Calu3 (cell line): Measurements from ENCODE around the gene GNAS. TPM values are rescaled to one million over a fixed set of nuclear protein-coding genes. Genes with fewer than 3 reads are reported as not detected.
A peak's percentile ranks its signal among the peaks of the same experiment; 100 is the strongest.

Experiments
- BruUV-seq: library from RNA; stranded (reverse); fragments of 400-500 nt; replicated peaks from 2 replicates; lab custom pipeline; 2021; lab: Mats Ljungman, UMichigan
- CTCF ChIA-PET: fragments of 300-600 bp; sonication (Branson Sonifier 250); formaldehyde crosslinking; loops from one replicate; lab custom pipeline; 2022; ENCODE audit warnings: antibody characterized with exemption; lab: Charles Lee
- DNase-seq: peaks from one replicate; pipeline ENCODE4 v3.0.0; 2022
- H3K27ac Mint-ChIP-seq: one replicate; pipeline ENCODE4 v1.8.0; 2022; ENCODE audit warnings: mixed read lengths; ENCODE audit not compliant: unreplicated experiment
- H3K27me3 Mint-ChIP-seq: one replicate; pipeline ENCODE4 v1.8.0; 2022; ENCODE audit warnings: mixed read lengths; ENCODE audit not compliant: unreplicated experiment
- H3K36me3 Mint-ChIP-seq: one replicate; pipeline ENCODE4 v1.8.0; 2022; ENCODE audit warnings: mild to moderate bottlenecking, moderate library complexity, mixed read lengths; ENCODE audit not compliant: insufficient read depth, unreplicated experiment
- H3K4me1 Mint-ChIP-seq: one replicate; pipeline ENCODE4 v1.8.0; 2022; ENCODE audit warnings: mild to moderate bottlenecking, low read depth, mixed read lengths; ENCODE audit not compliant: unreplicated experiment
- H3K4me3 Mint-ChIP-seq: one replicate; pipeline ENCODE4 v1.8.0; 2022; ENCODE audit warnings: mild to moderate bottlenecking, low read depth, moderate library complexity, mixed read lengths; ENCODE audit not compliant: unreplicated experiment
- H3K9me3 Mint-ChIP-seq: one replicate; pipeline ENCODE4 v1.8.0; 2022; ENCODE audit warnings: low read depth, mixed read lengths; ENCODE audit not compliant: unreplicated experiment
- CTCF ChIP-seq: fragments of 200-600 bp; IDR thresholded peaks from one replicate; pipeline ENCODE4 v1.8.0; 2022; ENCODE audit warnings: antibody characterized with exemption; ENCODE audit not compliant: unreplicated experiment
- intact Hi-C: fragments of 100-400 bp; cut with micrococcal nuclease; formaldehyde crosslinking; loops from one replicate; pipeline ENCODE4 v1.10.0; 2022; ENCODE audit not compliant: unreplicated experiment
- total RNA-seq: library from RNA; stranded (reverse); gene quantifications from 2 replicates; pipeline ENCODE4 v1.2.3, GENCODE V29; 2022

The GNAS gene
- total RNA-seq, 1 experiment from 2014 or later = 1,410 TPM

- DNase-seq = no peak
- CTCF ChIA-PET = no interaction called here
- intact Hi-C loops = loop anchor here (2.0 kb wide), 1 partner anchor 133 kb away; no protein-coding TSS in a partner anchor
- Mint-ChIP-seq H3K9me3 (no peaks in the 10 kb centered on the region), H3K27me3 (no peaks in the 10 kb centered on the region), H3K36me3 (peaks cover 94% of the 10 kb centered on the region), H3K4me3 (peak overlapping the region; percentile 88), H3K4me1 (peaks cover 51% of the 10 kb centered on the region), H3K27ac (peak overlapping the region; percentile 96)
- no peak for TF ChIP-seq CTCF
- no TSS peak for BruUV-seq
These were observed 43.1 kb downstream of the GNAS start for GRCh38 chr20:58895448-58896180.

GRCh38 chr20:58896820-58897219 lies 44.3 kb downstream of the GNAS start:
- BruUV-seq = no TSS peak
- no peak for TF ChIP-seq CTCF
- Mint-ChIP-seq H3K9me3 (no peaks in the 10 kb centered on the region), H3K27ac (no peak overlapping the region), H3K36me3 (peaks cover 84% of the 10 kb centered on the region), H3K27me3 (no peaks in the 10 kb centered on the region), H3K4me3 (no peak overlapping the region), H3K4me1 (peaks cover 56% of the 10 kb centered on the region)
- intact Hi-C loops = no loop called here
- CTCF ChIA-PET = interaction anchor here (0.9 kb wide), 1 partner anchor 11 kb away, joined by 3 read pairs; no protein-coding TSS in a partner anchor
- no peak for DNase-seq

GRCh38 chr20:58897488-58897887 lies 45.0 kb downstream of the GNAS start:
- Mint-ChIP-seq H3K36me3 (peaks cover 78% of the 10 kb centered on the region), H3K27me3 (no peaks in the 10 kb centered on the region), H3K9me3 (no peaks in the 10 kb centered on the region), H3K27ac (peak overlapping the region; percentile 22), H3K4me1 (peaks cover 61% of the 10 kb centered on the region), H3K4me3 (no peak overlapping the region)
- no TSS peak for BruUV-seq
- no peak for TF ChIP-seq CTCF
- intact Hi-C loops = no loop called here
- DNase-seq = no peak
- CTCF ChIA-PET = interaction anchor here (0.5 to 0.6 kb wide), 2 partner anchors 77 to 135 kb away, joined by 3 to 6 read pairs; no protein-coding TSS in a partner anchor

DNA sequence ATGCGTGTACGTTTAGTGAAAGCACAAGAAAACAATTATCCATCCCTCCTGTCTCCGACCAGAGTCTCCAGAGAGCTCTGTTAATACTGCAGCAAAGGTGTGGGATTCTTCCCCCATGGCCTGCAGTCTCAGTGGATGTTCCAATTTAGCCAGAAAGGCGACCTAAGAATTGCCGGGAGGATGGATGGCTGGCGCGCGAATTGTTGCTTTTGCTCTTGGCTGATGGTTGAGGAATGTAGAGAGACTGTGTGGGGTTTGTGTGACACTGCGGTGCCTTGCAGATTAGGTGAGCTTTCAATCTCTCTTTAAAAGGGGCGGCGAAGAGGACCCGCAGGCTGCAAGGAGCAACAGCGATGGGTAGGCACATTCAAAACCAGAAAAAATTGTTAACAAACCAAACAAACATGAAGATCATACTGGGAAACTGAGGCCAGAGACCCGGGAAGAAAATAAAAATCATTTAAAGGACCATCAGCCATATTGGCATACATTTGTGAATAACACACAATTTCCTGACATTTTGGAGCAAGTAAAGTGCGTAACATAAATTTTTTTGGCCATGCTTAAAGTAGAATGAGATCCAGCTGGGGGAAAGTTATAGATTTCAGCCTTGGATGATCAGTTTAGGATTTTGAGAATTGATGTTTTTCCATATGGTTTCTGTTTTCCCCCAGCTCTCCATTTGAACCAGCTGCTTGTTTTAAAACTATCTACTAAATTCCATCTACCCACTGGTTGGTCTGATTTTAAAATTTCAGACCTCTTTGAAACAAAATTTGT lies 46.3 kb downstream of the GNAS start:
- intact Hi-C loops = no loop called here
- DNase-seq = no peak
- H3K36me3 Mint-ChIP-seq = peaks cover 77% of the 10 kb centered on the region

More for the DNA sequence above, 46.3 kb downstream of the GNAS start:
- no peak overlapping the region for H3K27ac Mint-ChIP-seq
- BruUV-seq = no TSS peak
- CTCF ChIA-PET = interaction anchor here (0.6 kb wide), 1 partner anchor 355 kb away, joined by 7 read pairs; no protein-coding TSS in a partner anchor
- H3K27me3 Mint-ChIP-seq = no peaks in the 10 kb centered on the region
- peaks cover 55% of the 10 kb centered on the region for H3K4me1 Mint-ChIP-seq
- TF ChIP-seq CTCF = no peak
- no peak overlapping the region for H3K4me3 Mint-ChIP-seq
- no peaks in the 10 kb centered on the region for H3K9me3 Mint-ChIP-seq
